MG63 (cell line): ENCODE measurements around the gene JADE2. TPM values are rescaled to one million over a fixed set of nuclear protein-coding genes. Genes with fewer than 3 reads are reported as not detected.
"Not testable (repeated sequence)": the region's sequence is repeated elsewhere in the genome, so short reads cannot be mapped to it uniquely, and the experiment has no call there.

ENCODE experiments used
- DNase-seq: peaks from one replicate; pipeline ENCODE4 v3.0.0-alpha.2; 2020
- H3K27me3 ChIP-seq: fragments of 250-450 bp; sonication (Bioruptor Pico); 2 replicates; pipeline ENCODE4 v1.5.1; 2020; ENCODE audit warnings: mild to moderate bottlenecking, moderate library complexity
- H3K36me3 ChIP-seq: fragments of 250-450 bp; sonication (Bioruptor Pico); 2 replicates; pipeline ENCODE4 v1.5.1; 2020; ENCODE audit warnings: mild to moderate bottlenecking, moderate library complexity
- H3K4me3 ChIP-seq: fragments of 250-450 bp; sonication (Bioruptor Pico); 2 replicates; pipeline ENCODE4 v1.5.1; 2020; ENCODE audit warnings: mild to moderate bottlenecking, moderate library complexity
- H3K9me3 ChIP-seq: fragments of 250-450 bp; sonication (Bioruptor Pico); 2 replicates; pipeline ENCODE4 v1.5.1; 2020; ENCODE audit warnings: mild to moderate bottlenecking, moderate library complexity
- total RNA-seq: library from RNA; depleted of rRNA; stranded (reverse); fragments of >200 nt; shearing (Covaris generic); gene quantifications from 2 replicates; pipeline ENCODE4 v1.2.3, GENCODE V29; 2014; ENCODE audit warnings: low replicate concordance

Gene JADE2
- total RNA-seq, 1 experiment from 2014 or later = 47.4 TPM

DNA sequence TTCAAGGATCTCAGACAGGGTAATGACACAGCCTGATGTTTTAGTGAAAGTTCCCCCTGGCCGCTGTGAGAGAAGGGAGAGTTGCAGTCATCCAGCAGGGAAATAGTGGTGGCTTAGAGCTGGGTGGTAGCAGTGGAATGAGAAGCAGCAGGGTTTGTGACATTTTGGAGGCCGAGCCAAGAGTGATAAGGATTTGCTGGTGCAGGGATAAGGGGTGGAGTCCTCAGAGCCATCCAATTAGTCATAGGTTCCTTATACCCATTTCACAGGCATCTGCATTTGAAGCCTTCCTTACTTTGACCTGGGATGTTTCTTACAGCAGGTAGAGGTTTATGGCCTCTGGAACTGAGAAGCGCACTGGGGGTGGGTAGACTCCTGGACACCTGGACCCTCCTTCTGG is 12.8 kb downstream of the JADE2 start:
- Histone ChIP-seq H3K27me3 (no peaks in the 10 kb centered on the region), H3K36me3 (peaks cover 95% of the 10 kb centered on the region), H3K9me3 (no peaks in the 10 kb centered on the region), H3K4me3 (no peak overlapping the region)
- no peak for DNase-seq

GRCh38 chr5:134539732-134540131 is 14.3 kb downstream of the JADE2 start:
- Histone ChIP-seq H3K36me3 (peaks cover 97% of the 10 kb centered on the region), H3K9me3 (no peaks in the 10 kb centered on the region), H3K4me3 (no peak overlapping the region), H3K27me3 (no peaks in the 10 kb centered on the region)
- no peak for DNase-seq

GRCh38 chr5:134540747-134541733 is 15.6 kb downstream of the JADE2 start:
- no peak for DNase-seq
- no peaks in the 10 kb centered on the region for H3K9me3 ChIP-seq
- no peak overlapping the region for H3K4me3 ChIP-seq
- H3K27me3 ChIP-seq = no peaks in the 10 kb centered on the region
- peaks cover 95% of the 10 kb centered on the region for H3K36me3 ChIP-seq

- Histone ChIP-seq H3K36me3 (peaks cover 92% of the 10 kb centered on the region), H3K9me3 (no peaks in the 10 kb centered on the region), H3K4me3 (no peak overlapping the region), H3K27me3 (no peaks in the 10 kb centered on the region)
- no peak for DNase-seq
Measured at GRCh38 chr5:134541736-134542376, 16.4 kb downstream of the JADE2 start.

GRCh38 chr5:134543820-134544614 is 18.5 kb downstream of the JADE2 start:
- no peak overlapping the region for H3K4me3 ChIP-seq
- peaks cover 85% of the 10 kb centered on the region for H3K36me3 ChIP-seq
- no peaks in the 10 kb centered on the region for H3K27me3 ChIP-seq
- no peaks in the 10 kb centered on the region for H3K9me3 ChIP-seq
- DNase-seq = no peak

DNA sequence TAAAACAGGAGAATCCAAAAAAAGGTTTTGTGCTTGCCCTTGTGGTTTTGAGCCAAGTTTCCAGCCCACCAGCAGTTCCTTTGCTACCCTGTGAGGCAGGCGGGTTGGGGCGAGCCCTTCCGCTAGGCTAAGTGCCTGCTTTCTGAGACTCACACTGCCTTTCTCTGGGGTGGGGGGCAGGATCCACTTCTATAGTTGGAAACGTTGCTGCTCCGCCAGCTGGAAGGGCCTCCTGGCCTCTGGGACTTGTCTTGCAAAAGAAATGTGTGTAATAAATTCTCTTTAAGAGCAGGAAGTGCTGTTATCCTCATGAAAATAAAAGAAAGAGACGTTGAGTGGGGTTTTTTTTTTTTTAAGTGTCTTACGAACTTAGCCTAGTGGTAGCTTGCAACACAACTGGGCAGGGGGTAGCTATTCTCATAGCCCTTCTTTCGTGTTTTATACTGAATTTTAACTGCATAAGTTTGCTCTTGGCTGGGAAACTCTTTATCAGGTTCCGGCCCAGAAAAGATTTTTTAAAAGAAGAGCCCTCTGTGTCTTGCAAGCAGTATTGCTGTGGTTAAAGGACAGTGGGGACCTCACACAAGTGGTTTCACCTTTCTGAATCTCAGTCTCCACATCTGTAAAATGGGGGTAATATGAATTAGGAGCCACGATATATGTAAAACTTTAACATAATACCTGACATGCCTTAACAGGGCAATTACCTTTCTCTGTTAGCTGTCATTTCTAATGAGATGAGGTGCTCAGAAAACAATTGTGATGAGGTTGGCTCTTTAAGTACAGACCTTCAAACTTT is 19.8 kb downstream of the JADE2 start:
- Histone ChIP-seq H3K36me3 (peaks cover 77% of the 10 kb centered on the region), H3K27me3 (no peaks in the 10 kb centered on the region), H3K9me3 (no peaks in the 10 kb centered on the region), H3K4me3 (no peak overlapping the region)
- peak; percentile 22 for DNase-seq

- DNase-seq = no peak
- Histone ChIP-seq H3K4me3 (no peak overlapping the region), H3K27me3 (no peaks in the 10 kb centered on the region), H3K9me3 (no peaks in the 10 kb centered on the region), H3K36me3 (peaks cover 74% of the 10 kb centered on the region)
Measured at GRCh38 chr5:134547066-134547465, 21.6 kb downstream of the JADE2 start.

DNA sequence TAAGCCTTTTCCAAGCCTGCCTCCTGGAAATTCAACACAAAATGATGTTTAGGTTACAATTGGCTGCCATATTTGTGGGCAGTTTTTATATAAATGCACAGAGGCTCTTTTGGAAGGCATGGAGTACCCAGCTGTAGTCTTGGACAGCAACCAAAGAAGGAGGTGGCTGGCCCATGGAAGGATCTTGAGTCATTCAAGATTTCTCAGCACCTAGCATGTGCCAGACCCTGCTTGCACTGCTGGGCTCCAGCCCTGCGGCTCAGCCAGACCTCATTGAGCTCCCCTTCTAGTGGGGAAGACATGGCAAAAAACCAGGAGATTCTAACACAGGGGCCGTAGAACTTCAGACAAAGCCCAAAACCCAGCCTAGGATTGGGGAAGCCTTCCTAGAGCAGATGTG is 22.1 kb downstream of the JADE2 start:
- Histone ChIP-seq H3K4me3 (no peak overlapping the region), H3K9me3 (no peaks in the 10 kb centered on the region), H3K27me3 (no peaks in the 10 kb centered on the region), H3K36me3 (peaks cover 71% of the 10 kb centered on the region)
- peak; percentile 94 for DNase-seq

GRCh38 chr5:134547999-134548658 is 22.7 kb downstream of the JADE2 start:
- Histone ChIP-seq H3K27me3 (no peaks in the 10 kb centered on the region), H3K4me3 (no peak overlapping the region), H3K36me3 (peaks cover 66% of the 10 kb centered on the region), H3K9me3 (no peaks in the 10 kb centered on the region)
- DNase-seq = no peak

- Histone ChIP-seq H3K9me3 (no peaks in the 10 kb centered on the region), H3K27me3 (no peaks in the 10 kb centered on the region), H3K4me3 (no peak overlapping the region), H3K36me3 (peaks cover 50% of the 10 kb centered on the region)
- DNase-seq = peak; percentile 93
Measured at GRCh38 chr5:134549714-134550113, 24.2 kb downstream of the JADE2 start.

DNA sequence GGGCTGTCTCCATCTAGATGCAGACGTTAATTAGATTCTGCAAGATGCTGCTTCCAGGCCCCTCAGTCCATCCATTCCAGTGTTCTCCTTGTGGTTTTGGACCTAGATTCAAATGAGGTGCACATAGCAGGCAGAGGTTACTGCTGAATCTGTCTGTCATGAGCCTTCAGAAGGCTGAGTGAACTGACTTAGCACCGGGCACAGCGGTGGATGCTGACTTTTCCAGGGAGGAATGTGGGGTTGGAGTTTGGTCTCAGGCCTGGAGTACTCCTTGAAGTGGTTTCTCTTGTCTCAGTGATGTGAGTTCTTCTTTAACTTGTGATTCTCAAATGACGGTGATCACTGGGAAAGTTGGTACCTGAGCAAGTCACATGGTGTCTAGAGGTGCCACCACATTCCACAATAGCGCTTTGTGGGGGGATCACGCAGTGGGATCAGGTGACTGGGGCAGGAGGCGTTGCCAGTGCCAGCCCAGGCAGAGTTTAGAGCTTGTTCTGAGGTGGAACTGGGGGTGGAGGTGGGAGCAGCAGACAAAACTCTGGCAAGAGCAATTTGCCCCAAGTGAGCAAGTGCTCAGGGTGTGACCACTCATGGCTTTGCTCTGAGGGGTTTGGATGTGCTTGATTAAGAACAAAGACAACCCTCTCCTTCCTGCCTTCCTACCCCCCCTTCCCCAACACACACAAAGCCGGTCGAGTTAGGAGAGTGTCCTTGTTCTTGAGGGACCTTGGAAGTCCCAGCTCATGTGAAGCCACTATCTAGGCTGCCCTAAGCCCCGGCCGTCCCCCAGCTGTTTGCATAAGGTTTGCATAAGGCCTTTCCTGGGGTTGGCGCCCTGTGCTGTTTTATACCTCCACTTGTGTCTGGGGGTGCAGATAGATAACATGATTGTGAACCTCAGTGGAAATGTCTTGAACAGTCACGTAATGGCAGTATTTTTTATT is 25.1 kb downstream of the JADE2 start:
- peaks cover 49% of the 10 kb centered on the region for H3K36me3 ChIP-seq
- H3K9me3 ChIP-seq = no peaks in the 10 kb centered on the region
- no peak for DNase-seq
- H3K4me3 ChIP-seq = no peak overlapping the region
- no peaks in the 10 kb centered on the region for H3K27me3 ChIP-seq

GRCh38 chr5:134551901-134552300 is 26.4 kb downstream of the JADE2 start:
- Histone ChIP-seq H3K27me3 (no peaks in the 10 kb centered on the region), H3K4me3 (no peak overlapping the region), H3K36me3 (peaks cover 42% of the 10 kb centered on the region), H3K9me3 (no peaks in the 10 kb centered on the region)
- DNase-seq = peak; percentile 39

DNA sequence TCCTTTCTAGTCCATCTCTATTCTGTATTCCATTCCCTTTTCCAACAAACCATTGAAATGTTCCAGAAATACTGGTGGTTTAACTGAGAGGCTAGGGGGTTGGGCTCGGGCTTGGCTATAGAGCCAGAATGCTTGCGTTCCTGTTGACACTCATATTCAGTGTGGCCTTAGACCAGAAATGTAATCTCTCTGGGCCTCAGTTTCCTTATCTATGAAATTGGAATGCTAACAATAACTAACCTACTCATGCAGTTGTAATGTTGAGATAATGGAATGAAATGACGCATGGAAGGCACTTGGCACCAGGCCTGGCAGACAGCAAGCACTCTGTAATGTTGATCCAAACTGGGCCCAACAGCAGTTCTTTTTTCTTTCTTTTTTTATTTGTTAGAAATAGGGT is 26.8 kb downstream of the JADE2 start:
- Histone ChIP-seq H3K36me3 (peaks cover 42% of the 10 kb centered on the region), H3K4me3 (no peak overlapping the region), H3K9me3 (no peaks in the 10 kb centered on the region), H3K27me3 (no peaks in the 10 kb centered on the region)
- peak; percentile 96 for DNase-seq

DNA sequence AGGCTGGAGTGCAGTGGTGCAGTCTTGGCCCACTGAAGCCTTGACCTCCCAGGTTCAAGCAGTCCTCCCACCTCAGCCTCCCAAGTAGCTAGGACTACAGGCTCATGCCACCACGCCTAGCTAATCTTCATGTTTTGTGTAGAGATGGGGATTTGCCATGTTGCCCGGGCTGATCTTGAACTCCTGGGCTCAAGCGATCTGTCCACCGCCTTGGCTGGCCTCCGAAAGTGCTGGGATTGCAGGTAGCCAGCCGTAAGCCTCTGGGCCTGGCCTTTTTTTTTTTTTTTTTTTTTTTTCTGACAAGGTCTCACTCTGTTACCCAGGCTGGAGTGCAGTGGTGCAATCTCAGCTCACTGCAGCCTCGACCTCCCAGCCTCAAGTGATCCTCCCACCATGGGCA is 27.2 kb downstream of the JADE2 start:
- DNase-seq = peak; percentile 62
- not testable (repeated sequence) for H3K9me3 ChIP-seq, H3K27me3 ChIP-seq, H3K4me3 ChIP-seq
- H3K36me3 ChIP-seq = peaks cover 41% of the 10 kb centered on the region

DNA sequence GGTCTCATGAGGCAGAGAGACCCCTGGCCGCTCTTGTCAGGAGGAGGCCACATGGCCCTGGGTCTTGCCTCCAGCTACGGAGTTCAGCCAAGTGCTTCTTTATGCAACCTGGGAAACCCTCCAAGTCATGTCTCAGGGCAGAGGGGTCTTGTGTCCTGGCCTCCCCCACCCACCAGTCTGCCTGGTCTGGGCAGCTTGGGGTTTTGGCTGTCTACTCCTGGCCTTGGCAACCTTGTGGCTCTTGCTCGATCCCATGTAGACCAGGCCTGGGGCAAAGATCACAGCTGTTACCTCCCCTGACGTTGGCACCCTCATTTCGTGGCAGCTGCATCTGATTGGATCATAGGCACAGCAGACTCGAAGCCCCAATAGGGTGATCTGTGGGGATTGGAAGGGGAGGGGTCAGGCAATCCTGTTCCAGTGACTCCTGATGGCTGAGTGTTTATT is 28.4 kb downstream of the JADE2 start:
- peak; percentile 99 for DNase-seq
- Histone ChIP-seq H3K4me3 (no peak overlapping the region), H3K9me3 (no peaks in the 10 kb centered on the region), H3K27me3 (no peaks in the 10 kb centered on the region), H3K36me3 (peaks cover 36% of the 10 kb centered on the region)
